HepG2 (cell line): Measurements from ENCODE around the gene LRRC15. TPM values are rescaled to one million over a fixed set of nuclear protein-coding genes. Genes with fewer than 3 reads are reported as not detected.
A peak's percentile ranks its signal among the peaks of the same experiment; 100 is the strongest.

Experiments
- BHLHE40 ChIP-seq: IDR thresholded peaks from 2 replicates; pipeline ENCODE4 v1.6.1; 2011; ENCODE audit warnings: low read length, improper control_type of control experiment
- FOXA3 ChIP-seq: IDR thresholded peaks from 2 replicates; pipeline ENCODE4 v1.6.1; 2016; ENCODE audit warnings: missing genetic modification reagents, missing compliant biosample characterization
- HMG20B ChIP-seq: conservative IDR thresholded peaks from 2 replicates; pipeline ENCODE4 v1.6.1; 2016; ENCODE audit warnings: missing genetic modification reagents, missing compliant biosample characterization
- KMT2A ChIP-seq: sonication (generic); formaldehyde crosslinking; IDR thresholded peaks from 2 replicates; pipeline ENCODE4 v1.4.0; 2020; ENCODE audit warnings: missing genetic modification reagents
- MTERF4 ChIP-seq: sonication (generic); formaldehyde crosslinking; IDR thresholded peaks from 2 replicates; pipeline ENCODE4 v1.8.0; 2023; ENCODE audit warnings: mild to moderate bottlenecking, missing genetic modification reagents
- PHF20 ChIP-seq: sonication (generic); formaldehyde crosslinking; IDR thresholded peaks from 2 replicates; pipeline ENCODE4 v1.5.0; 2020; ENCODE audit warnings: mild to moderate bottlenecking, missing genetic modification reagents
- PRDM10 ChIP-seq: sonication (generic); formaldehyde crosslinking; IDR thresholded peaks from 2 replicates; pipeline ENCODE4 v1.4.0; 2020; ENCODE audit warnings: low read depth, missing genetic modification reagents
- PRPF4 ChIP-seq: fragments of 200-400 bp; formaldehyde crosslinking; IDR thresholded peaks from 2 replicates; pipeline ENCODE4 v1.6.1; 2016; ENCODE audit warnings: low read length, low read depth; ENCODE audit not compliant: poor library complexity, severe bottlenecking
- RFXAP ChIP-seq: sonication (generic); formaldehyde crosslinking; IDR thresholded peaks from 2 replicates; pipeline ENCODE4 v1.4.0; 2020; ENCODE audit warnings: missing genetic modification reagents, borderline replicate concordance
- SETDB1 ChIP-seq: sonication (generic); formaldehyde crosslinking; IDR thresholded peaks from 2 replicates; pipeline ENCODE4 v1.5.1; 2020; ENCODE audit warnings: missing genetic modification reagents, mild to moderate bottlenecking, borderline replicate concordance
- TBP ChIP-seq: sonication (generic); formaldehyde crosslinking; IDR thresholded peaks from 2 replicates; pipeline ENCODE4 v1.5.0; 2020; ENCODE audit warnings: missing genetic modification reagents
- TFDP1 ChIP-seq: IDR thresholded peaks from 2 replicates; pipeline ENCODE4 v1.6.1; 2016; ENCODE audit warnings: missing compliant biosample characterization, missing genetic modification reagents, borderline replicate concordance
- THAP11 ChIP-seq: IDR thresholded peaks from 2 replicates; pipeline ENCODE4 v1.6.1; 2016; ENCODE audit warnings: missing biosample characterization, missing genetic modification reagents
- ZBTB7B ChIP-seq: sonication (generic); formaldehyde crosslinking; IDR thresholded peaks from 2 replicates; pipeline ENCODE4 v1.4.0; 2020; ENCODE audit warnings: missing genetic modification reagents
- ZFYVE20 ChIP-seq: sonication (generic); formaldehyde crosslinking; IDR thresholded peaks from 2 replicates; pipeline ENCODE4 v1.8.0; 2023; ENCODE audit warnings: low read depth, mild to moderate bottlenecking, moderate library complexity, missing genetic modification reagents, borderline replicate concordance
- ZGPAT ChIP-seq: IDR thresholded peaks from 2 replicates; pipeline ENCODE4 v1.6.1; 2016; ENCODE audit warnings: mild to moderate bottlenecking
- ZIK1 ChIP-seq: sonication (generic); formaldehyde crosslinking; IDR thresholded peaks from 2 replicates; pipeline ENCODE4 v1.5.0; 2020; ENCODE audit warnings: mild to moderate bottlenecking, low read depth, missing genetic modification reagents, borderline replicate concordance
- ZNF547 ChIP-seq: sonication (generic); formaldehyde crosslinking; IDR thresholded peaks from 2 replicates; pipeline ENCODE4 v1.5.1; 2020; ENCODE audit warnings: mild to moderate bottlenecking, missing genetic modification reagents
- ZNF572 ChIP-seq: sonication (generic); formaldehyde crosslinking; IDR thresholded peaks from 2 replicates; pipeline ENCODE4 v1.5.1; 2020; ENCODE audit warnings: mild to moderate bottlenecking, missing genetic modification reagents
- ZNF761 ChIP-seq: sonication (generic); formaldehyde crosslinking; conservative IDR thresholded peaks from 2 replicates; pipeline ENCODE4 v1.4.0; 2020; ENCODE audit warnings: mild to moderate bottlenecking, missing genetic modification reagents
- polyA plus RNA-seq, 8 experiments: library from polyadenylated mRNA; depleted of rRNA in 3 of 8; stranded (reverse) in 7 of 8; unstranded in 1 of 8; fragments of >200 nt; fragmentation: Illumina TruSeq in 4 of 8; extraction: Trizol in 4 of 8; gene quantifications; 2 replicates each; pipeline versions ENCODE4 v1.2.1 to v1.2.3, GENCODE V29; 2011 to 2016; ENCODE audit warnings: low read depth in 4 of 8, missing spikeins in 1 of 8, mixed read lengths in 1 of 8; ENCODE audit not compliant: insufficient read depth in 1 of 8
- total RNA-seq, 5 experiments: library from RNA; depleted of rRNA; stranded (reverse); fragments of >200 nt; fragmentation: Illumina TruSeq; extraction: Trizol; gene quantifications; 2 replicates each; pipeline ENCODE4 v1.2.3, GENCODE V29; 2016; ENCODE audit warnings: low read depth in 1 of 5

The LRRC15 gene
- total and polyA plus RNA-seq, 2 of the 13 experiments (the other 11 are each of a cell fraction or from before 2014, with no cell fraction given) = not detected

GRCh38 chr3:194333212-194333980 is 36.1 kb downstream of the LRRC15 start (continued):
- TF ChIP-seq TFDP1 (peak; percentile 96), PHF20 (CRISPR knock-in tag) (no peak; the same call in 1 of the 2 replicates), ZNF761 (CRISPR knock-in tag) (no peak), THAP11 (CRISPR knock-in tag) (peak; percentile 41; the same call in 1 of the 2 replicates), FOXA3 (CRISPR knock-in tag) (peak; percentile 34; the same call in 1 of the 2 replicates), TBP (no peak), BHLHE40 (no peak), ZBTB7B (CRISPR knock-in tag) (peak; percentile 55; the same call in 1 of the 2 replicates), ZGPAT (CRISPR knock-in tag) (peak; percentile 78; the same call in 1 of the 2 replicates), PRDM10 (peak; percentile 27; the same call in 1 of the 2 replicates), ZFYVE20 (CRISPR knock-in tag) (no peak), MTERF4 (CRISPR knock-in tag) (peak; percentile 91), ZNF547 (peak; percentile 98; the same call in 1 of the 2 replicates), HMG20B (CRISPR knock-in tag) (0 out of 2 replicates have a peak, but pooled peaks have one; percentile 10), SETDB1 (CRISPR knock-in tag) (no peak), ZNF572 (CRISPR knock-in tag) (0 out of 2 replicates have a peak, but pooled peaks have one; percentile 75), PRPF4 (no peak), ZIK1 (CRISPR knock-in tag) (peak; percentile 66; the same call in 1 of the 2 replicates), KMT2A (CRISPR knock-in tag) (peak; percentile 71; the same call in 1 of the 2 replicates), RFXAP (CRISPR knock-in tag) (0 out of 2 replicates have a peak, but pooled peaks have one; percentile 28)
